GM18909 (cell line): Measurements from ENCODE around the gene IPO4.
A peak's percentile ranks its signal among the peaks of the same experiment; 100 is the strongest.

Experiments used
- ATAC-seq: cut with Tn5 transposase; IDR thresholded peaks from one replicate; pipeline ENCODE4 v1.9.1; 2021; ENCODE audit warnings: mild to moderate bottlenecking; ENCODE audit not compliant: unreplicated experiment, poor library complexity

The IPO4 gene

DNA sequence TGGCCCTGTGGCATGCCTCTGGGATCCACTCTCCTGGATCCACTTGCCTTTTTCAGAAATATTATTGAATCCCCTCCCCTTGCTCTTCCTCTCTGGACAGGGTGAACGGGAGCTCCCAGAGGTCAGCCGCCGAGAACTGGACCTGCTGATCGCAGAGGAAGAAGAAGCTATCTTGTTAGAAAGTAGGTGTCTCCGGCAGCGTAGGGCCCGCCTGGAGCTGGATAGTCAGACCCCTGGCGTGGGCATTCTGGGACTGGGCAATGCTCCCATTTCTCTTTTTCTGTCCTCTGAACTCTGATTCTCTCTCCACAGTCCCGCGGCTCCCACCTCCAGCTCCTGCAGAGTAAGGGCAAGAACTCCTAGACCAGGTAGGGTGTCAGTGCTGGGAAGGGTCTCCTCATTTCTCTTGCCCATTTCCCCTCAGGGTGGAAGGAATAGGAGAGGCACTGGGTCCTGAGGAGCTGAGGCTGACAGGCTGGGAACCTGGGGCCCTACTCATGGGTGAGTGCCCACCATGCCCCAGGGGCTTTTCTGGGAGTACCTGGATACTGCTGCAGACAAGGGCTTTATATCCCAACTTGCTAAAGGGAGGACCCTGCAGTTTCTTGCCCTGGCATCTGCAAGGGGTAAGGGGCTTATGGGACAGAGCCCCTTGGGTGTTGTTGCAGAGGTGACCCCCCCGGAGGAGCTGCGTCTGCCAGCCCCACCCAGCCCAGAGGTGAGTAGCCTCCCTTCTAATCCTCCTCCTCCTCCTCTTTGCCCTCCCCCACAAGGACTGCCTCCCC, 11.4 kb downstream of the IPO4 start:
- ATAC-seq = no peak

- no peak for ATAC-seq
Measured at GRCh38 chr14:24176599-24176998, 12.0 kb downstream of the IPO4 start.

GRCh38 chr14:24172871-24173281, 15.7 kb downstream of the IPO4 start:
- ATAC-seq = no peak

- no peak for ATAC-seq
Measured at GRCh38 chr14:24172261-24172860, 16.3 kb downstream of the IPO4 start.

DNA sequence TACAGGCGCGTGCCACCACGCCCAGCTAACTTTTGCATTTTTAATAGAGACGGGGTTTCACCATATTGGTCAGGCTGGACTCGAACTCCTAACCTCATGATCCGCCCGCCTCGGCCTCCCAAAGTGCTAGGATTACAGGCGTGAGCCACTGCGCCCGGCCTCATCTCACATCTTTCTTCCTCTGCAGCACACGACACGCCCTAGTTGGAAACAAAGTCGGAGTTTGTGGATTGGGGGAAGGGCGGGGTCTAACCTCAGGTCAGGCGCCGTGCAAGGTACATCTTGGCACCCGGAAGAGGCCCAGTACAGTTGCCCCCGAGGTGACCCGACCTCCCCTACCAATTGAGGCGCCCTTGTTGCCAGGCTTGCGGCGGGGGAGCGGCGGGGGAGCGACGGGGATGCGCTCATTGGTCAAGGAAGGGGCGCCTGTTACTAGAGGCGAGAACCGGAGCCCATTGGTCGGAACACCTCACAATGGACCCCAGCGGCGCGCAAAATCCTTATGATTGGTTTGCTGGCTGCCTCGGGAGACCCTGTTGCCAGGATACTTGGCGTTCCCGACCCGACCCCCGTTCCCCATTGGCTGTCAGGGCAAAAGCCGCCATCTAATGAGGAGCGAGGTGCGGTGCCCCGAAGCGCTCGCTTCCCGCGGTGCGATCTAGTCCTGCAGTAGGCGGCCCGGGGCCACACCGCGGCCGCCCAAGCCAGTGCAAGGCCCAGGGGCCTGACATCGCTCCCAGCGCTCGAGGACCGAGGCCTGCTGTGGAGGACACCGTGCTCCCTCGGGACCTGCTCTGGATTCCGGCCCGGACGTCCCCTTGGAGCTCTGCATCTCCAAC, 17.0 kb downstream of the IPO4 start, which contains the start of gene REC8:
TSS of gene REC8 (plus strand) at position 659 of the 839 bp plus-strand sequence. CDS start 473 bp downstream, outside the sequence.
- peak; percentile 90 for ATAC-seq

GRCh38 chr14:24167469-24168114, 21.0 kb downstream of the IPO4 start:
- no peak for ATAC-seq

DNA sequence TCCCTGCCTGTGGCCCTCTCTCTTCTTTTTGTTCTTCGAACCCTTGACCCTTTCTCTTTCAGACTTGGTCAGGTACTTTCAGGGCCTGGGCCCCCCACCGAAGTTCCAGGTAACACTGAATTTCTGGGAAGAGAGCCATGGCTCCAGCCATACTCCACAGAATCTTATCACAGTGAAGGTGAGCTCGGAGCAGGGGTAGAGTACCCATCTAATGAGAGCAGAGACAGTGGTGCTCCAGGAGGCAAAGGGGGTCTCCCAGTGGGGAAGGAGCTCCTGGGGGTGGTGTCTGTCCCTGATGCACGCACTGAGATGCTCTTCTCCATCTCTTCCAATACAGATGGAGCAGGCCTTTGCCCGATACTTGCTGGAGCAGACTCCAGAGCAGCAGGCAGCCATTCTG, 22.8 kb downstream of the IPO4 start:
- ATAC-seq = no peak

- ATAC-seq = no peak
Measured at GRCh38 chr14:24164518-24164991, 24.1 kb downstream of the IPO4 start.

GRCh38 chr14:24162093-24162492, 26.5 kb downstream of the IPO4 start:
- no peak for ATAC-seq

DNA sequence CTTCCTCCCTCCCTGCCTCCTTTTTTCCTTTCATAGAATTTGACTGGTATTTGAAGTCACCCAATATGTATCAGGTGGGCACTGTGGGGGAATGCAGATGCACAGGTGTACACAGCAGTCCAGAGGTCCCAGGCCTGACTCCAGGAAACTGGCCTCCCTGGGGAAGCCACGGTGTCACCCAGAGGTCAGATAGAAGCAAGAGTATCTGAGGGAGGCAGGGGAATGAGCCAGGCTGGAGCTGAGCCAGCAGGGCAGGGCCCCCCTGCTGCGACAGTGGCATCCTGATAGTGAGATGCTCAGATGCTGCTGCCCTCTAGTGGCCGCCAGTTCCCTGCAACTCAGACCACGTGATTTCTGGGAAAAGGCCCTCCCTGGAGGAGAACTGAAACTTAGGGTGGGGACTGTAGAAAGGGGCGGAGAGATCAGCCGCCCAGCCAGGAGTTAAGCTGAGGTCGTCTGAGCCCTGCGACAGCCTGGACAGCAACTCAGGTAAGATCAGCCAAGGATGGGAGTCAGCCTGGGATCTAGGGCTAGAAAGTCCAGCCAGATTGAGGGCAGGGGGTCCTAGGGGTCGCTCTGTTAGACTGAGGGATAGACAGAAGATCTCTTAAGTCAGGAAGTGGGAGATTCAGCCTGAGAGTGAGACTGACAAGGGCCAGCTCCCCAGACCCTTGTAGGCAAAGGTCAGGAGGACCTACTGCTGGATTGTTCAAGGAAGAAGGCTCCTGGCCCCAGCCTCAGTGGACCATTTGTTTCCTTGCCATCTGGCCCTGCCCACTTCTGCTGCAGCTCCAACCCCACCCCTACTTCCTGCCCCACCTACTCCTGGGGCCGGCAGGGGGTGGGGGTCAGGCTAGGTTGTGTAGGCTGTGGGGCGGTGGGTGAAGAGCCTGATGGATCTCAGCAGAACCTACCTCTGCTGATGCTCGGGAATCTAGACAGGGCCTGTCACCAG, 27.5 kb downstream of the IPO4 start, which contains the start of gene IRF9:
TSS of gene IRF9 (plus strand) at position 416 of the 955 bp plus-strand sequence. CDS start 880 bp downstream, outside the sequence.
- peak; percentile 86 for ATAC-seq

DNA sequence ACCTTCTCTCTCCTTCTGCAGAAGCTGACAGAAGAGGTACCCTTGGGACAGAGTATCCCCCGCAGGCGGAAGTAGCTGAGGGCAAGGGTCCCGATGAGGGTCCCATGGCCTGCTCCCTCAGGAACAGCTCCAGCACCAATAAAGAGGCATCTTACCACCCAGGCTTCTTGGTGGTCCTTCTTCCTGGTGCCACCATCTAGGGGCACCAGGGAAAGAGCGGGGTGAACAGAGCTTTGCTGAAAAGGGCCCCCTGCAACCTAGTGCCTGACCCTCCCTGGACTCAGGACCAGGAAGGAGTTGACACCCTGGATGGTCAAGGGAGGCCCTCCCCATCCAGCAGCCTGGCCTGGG, 28.1 kb downstream of the IPO4 start:
- no peak for ATAC-seq

DNA sequence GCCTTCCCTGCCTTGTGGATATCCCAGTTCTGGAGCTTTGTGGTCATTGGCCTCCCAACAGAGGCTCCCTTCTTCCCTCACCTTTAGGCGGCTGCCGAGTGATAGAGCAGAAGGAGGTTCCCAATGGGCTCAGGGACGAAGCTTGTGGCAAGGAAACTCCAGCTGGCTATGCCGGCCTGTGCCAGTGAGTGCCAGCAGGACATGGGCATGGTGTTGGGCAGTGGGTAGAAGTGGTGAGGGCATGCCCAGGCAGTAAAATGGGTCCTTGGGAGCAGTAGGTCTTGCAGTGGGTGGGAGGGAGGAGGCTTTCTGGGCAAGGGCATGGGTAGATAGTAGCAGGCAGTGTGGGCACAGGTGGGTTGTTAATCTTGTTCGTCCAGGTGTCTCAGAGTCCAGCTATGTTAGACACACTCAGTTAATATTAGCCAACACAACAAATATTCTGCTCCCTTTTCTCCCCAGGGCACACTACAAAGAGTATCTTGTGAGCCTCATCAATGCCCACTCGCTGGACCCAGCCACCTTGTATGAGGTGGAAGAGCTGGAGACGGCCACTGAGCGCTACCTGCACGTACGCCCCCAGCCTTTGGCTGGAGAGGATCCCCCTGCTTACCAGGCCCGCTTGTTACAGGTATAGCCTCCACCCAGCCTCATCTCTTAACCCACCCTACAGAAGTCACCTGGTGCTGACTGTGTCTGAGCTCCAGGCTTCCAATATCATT, 28.7 kb downstream of the IPO4 start:
- ATAC-seq = no peak

GRCh38 chr14:24157331-24157730, 31.3 kb downstream of the IPO4 start:
- no peak for ATAC-seq

DNA sequence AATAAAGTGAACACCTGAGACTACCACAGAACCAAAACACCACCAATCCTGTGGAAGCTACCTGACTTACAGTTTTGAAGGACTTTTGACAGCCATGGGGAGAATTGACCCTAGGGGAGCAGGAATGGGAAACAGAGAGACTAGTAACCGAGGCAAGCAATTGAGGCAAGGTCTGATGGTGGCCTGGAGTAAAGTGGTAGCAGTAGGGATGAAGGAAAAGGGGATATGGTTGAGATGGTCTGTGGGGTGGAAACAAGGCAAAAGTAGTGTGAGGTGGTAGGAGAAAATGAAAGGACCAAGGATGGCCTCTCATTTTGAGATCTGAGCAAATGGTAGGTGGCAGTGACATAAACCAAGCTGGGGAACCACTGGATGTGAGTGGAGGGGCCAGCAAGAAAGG, 31.8 kb downstream of the IPO4 start:
- ATAC-seq = no peak

DNA sequence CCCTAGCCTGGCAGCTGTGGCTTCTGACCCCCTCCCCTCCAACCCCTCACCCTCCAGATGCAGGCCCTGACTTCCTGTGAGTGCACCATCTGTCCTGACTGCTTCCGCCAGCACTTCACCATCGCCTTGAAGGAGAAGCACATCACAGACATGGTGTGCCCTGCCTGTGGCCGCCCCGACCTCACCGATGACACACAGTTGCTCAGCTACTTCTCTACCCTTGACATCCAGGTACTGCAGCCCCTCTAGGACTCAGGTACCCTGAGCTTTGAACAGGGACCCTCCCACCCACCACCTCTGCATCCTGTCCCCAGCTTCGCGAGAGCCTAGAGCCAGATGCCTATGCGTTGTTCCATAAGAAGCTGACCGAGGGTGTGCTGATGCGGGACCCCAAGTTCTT, 33.5 kb downstream of the IPO4 start:
- no peak for ATAC-seq

DNA sequence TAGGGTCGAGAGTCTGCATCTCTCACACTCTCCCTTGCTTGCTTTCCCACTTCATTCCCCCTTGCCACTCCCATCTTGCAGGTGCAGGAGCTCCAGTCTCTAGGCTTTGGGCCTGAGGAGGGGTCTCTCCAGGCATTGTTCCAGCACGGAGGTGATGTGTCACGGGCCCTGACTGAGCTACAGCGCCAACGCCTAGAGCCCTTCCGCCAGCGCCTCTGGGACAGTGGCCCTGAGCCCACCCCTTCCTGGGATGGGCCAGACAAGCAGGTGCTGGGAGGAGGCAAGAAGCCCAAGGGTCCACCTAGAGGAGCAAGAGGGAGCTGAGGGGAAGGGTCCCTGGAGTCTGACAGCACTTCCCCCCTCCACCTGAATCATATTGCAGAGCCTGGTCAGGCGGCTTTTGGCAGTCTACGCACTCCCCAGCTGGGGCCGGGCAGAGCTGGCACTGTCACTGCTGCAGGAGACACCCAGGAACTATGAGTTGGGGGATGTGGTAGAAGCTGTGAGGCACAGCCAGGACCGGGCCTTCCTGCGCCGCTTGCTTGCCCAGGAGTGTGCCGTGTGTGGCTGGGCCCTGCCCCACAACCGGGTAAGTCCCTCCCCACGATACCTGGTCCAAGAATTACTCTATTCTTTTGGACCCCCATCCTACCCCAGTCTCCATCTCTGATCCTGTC, 37.1 kb downstream of the IPO4 start:
- ATAC-seq = no peak

- no peak for ATAC-seq
Measured at GRCh38 chr14:24150993-24151392, 37.6 kb downstream of the IPO4 start.

DNA sequence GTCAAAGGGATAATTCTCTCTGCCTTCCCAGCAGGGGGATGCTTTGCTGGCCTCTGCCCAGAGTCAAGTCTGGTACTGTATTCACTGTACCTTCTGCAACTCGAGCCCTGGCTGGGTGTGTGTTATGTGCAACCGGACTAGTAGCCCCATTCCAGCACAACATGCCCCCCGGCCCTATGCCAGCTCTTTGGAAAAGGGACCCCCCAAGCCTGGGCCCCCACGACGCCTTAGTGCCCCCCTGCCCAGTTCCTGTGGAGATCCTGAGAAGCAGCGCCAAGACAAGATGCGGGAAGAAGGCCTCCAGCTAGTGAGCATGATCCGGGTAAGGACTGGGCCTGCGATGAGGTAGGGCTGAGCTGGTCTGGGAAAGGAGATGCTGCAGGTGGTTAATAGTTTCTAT, 38.0 kb downstream of the IPO4 start:
- ATAC-seq = no peak
